Thyroid gland (tissue), 4 donors: ENCODE measurements around the gene TFR2.

Experiments used
- CTCF ChIP-seq, 6 experiments: fragments of 200-600 bp in 3 of 6; fragments of 450-650 bp in 3 of 6; sonication (generic) in 3 of 6; IDR thresholded peaks; one replicate each; pipeline ENCODE4 v1.5.1; 2016 to 2019; ENCODE audit warnings: antibody characterized with exemption in 6 of 6, mild to moderate bottlenecking in 2 of 6, inconsistent platforms in 1 of 6, moderate library complexity in 1 of 6
- POLR2A ChIP-seq, 2 donors: fragments of 450-650 bp; IDR thresholded peaks; one replicate each; pipeline ENCODE4 v1.6.1; 2017; ENCODE audit warnings: antibody characterized with exemption in 2 of 2, mild to moderate bottlenecking in 2 of 2, moderate library complexity in 1 of 2

GRCh38 chr7:100623951-100624824 is 17.2 kb downstream of the TFR2 start:
- TF ChIP-seq CTCF (IDR thresholded peaks at IDR 0.05) (no peak), POLR2A (IDR thresholded peaks at IDR 0.05) (no peak)
